GM19455 (cell line): ENCODE measurements around the gene TADA2A.
A peak's percentile ranks its signal among the peaks of the same experiment; 100 is the strongest.
"Not testable (repeated sequence)": the region's sequence is repeated elsewhere in the genome, so short reads cannot be mapped to it uniquely, and the experiment has no call there.

Experiments used
- ATAC-seq: cut with Tn5 transposase; IDR thresholded peaks from one replicate; pipeline ENCODE4 v1.9.1; 2021; ENCODE audit not compliant: unreplicated experiment

The TADA2A gene

DNA sequence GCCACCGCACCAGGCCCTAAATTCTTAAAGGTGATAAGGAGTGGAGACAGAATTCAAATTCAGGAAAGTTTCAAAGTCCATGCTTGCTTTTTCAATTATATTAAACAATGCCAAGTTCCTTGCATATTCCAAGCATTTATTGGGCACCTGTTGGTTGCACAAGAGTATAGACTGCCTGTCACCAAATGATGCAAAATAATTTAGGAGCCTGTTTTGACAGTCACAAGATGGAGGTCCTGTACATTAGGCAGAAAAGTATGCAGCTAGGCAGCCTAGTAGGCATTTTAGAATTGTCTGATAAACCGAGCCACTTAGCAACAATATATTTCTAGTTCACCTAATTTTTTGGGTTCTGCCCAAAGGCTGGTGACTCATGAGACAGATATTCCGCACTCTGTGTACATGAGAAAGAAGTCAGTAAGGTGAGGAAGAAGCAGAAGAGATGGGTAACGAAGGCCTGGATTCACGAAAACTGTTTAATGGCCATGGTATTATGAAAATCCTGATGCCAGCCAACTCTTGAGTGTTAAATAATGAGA is 7.4 kb upstream of the TADA2A start:
- ATAC-seq, result no peak

DNA sequence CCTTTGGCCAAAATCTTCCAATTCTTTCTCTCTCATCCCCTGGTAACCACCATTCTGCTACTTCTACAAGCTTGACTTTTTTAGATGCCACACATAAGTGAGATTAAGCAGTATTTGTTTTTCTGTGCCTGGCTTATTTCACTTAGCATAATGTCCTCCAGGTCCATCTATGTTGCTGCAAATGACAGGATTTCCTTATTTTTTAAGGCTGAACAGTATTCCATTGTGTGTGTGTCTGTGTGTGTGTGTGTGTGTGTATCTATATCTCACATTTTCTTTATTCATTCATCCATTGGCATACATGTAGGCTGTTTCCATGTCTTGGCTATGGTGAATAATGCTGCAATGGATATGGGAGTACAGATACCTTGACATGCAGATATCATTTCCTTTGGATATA is 6.2 kb upstream of the TADA2A start:
- ATAC-seq, result no peak

DNA sequence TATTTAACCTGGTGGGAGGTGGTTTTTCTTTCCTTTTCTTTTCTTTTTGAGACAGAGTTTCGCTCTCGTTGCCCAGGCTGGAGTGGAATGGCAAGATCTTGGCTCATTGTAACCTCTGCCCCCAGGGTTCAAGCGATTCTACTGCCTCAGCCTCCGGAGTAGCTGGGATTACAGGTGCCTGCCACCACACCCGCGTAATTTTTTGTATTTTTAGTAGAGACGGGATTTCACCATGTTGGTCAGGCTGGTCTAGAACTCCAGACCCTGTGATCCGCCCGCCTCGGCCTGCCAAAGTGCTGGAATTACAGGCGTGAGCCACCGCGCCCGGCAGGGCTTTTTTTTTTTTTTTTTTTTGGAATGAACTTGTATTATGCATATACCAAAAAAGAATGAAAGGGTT is 1.2 kb upstream of the TADA2A start:
- not testable (repeated sequence) for ATAC-seq

DNA sequence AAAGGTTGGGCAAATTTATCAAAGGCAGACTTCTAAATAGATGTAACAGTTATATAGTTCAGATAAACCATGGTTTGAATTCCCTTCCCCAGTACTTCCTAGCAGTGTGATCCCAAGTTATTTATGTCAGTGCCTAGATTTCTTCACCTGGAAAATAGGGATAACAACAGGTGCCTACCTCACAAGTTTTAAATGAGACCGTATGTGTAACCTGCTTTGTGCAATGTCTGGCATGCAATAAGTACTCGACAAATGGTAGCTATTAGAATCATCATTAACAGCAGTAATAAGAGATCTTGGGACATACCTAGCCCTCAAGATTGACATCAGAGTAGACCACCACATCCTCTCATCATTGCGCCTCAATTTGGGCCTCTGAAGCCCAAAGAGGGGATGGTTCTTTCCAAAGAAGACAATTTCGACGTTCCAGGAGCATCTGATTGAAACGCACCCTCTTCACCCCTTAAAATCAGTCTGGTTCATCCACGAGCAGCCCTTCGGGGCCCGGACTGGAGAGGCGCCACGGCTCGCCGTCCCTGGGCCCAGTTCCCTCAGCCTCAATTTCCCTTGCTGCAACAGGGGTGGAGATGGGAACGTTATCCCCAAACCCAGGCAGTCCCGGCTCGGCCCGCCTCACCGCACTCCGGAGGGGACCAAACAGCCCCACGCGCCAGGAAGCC is 591 bp upstream of the TADA2A start:
- ATAC-seq, result peak; percentile 23

DNA sequence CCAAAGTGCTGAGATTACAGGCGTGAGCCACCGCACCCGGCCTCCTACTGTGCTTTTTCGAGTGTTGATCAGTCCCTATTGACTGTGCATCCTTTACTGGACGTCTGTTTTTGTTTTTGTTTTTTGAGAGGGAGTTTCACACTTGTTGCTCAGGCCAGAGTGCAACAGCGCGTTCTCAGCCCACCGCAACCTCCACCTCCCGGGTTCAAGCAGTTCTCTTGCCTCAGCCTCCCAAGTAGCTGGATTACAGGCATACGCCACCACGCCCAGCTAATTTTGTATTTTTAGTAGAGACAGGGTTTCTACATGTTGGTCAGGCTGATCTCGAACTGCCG is 1.4 kb downstream of the TADA2A start:
- ATAC-seq, result not testable (repeated sequence)

DNA sequence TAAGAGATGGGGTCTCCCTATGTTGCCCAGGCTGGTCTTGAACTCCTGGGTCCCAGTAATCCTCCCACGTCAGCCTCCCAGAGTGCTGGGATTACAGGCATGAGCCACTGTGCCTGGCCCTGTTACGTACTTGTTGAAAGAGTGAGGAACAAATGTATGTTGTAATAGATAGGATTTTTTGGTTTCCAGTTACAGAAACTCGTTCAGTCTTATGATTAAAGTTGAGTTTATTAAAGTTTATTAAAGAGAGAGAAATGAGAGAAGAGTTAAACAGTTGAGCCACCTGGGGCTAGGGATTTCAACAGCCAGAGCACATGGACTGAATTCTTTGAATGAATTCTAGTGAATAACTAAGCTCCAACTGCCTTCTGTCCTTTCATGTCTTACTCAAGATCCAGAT is 3.7 kb downstream of the TADA2A start:
- no peak for ATAC-seq

DNA sequence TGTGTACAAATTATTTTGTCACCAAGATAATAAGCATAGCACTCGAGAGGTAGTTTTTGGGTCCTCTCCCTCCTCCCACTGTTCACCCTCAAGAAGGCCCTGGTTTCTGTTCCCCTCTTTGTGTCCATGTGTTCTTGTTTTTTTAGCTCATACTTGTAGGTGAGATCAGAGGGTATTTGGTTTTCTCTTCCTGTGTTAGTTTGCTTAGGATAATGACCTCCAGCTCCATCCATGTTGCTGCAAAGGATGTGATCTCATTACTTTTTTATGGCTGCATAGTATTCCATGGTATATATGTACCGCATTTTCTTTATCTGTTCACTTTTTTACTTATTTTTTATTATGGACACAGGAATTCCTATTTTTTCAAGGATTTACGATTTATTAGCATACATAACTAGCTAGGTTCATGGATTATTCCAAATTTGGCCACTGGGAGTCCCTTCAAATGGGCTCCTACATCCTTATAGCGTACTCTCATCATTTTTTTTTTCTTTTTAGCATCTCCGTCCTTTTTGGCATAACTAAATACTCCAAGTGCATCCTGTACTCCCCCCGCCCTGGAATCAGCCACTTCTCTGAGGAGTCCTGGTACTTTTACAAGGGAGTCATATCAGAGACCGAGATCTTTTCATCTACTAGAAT is 7.3 kb downstream of the TADA2A start:
- ATAC-seq, result no peak

DNA sequence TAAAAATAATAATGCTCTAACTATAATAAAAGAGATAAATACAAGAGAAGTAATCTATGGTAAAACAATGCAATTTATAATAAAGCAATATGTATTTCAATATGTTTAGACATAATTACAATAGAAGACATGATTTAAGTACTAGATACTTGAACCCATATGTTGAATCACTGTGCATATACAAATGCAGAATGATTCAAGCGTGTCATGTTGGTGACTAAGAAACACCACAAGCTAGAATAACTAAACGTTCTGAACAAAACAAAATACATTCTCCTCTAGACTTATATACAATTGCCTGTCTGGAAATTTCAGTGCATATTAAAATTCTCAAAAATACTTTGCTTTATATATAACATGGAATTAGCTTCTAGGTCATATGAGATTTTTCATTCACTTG is 11.2 kb downstream of the TADA2A start:
- no peak for ATAC-seq

DNA sequence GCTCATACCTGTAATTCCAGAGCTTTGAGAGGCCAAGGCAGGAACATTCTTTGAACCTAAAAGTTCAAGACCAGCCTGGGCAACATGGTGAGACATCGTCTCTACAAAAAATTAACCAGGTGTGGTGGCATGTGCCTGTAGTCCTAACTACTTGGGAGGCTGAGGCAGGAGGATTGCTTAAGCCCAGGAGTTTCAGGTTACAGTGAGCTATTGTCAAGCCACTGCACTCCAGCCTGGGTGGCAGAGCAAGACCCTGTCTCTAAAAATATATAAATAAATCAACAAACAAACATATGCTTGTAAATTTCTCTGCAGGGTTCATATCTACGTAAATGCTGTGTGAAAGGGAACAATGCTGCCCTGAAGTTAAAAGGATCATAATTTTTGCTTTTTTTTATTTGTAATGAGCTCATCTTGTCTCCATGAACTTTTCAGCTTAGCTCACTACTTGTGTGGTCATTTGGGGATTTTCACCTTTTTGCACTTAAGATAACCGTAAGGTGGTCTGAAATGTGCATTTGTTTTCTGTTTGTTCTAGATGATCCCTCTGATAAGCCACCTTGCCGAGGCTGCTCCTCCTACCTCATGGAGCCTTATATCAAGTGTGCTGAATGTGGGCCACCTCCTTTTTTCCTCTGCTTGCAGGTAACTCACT is 16.4 kb downstream of the TADA2A start:
- ATAC-seq, result no peak

DNA sequence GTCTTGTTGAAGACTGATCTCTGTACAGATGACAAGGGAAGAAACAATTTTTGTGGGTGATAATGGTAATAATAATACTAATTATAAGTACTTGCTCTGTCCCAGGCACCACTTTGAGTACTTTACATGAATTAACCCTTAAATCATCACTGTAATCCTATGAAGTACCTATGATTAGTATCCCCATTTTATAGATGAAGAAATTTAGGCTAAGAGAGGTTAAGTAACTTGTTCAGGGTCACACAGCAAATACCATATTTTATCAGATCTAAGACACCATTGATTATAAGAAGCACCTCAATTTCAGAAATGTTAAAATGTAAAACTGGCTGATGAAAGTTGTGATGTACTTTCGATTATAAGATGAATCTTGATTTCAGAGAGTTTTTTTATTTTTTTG is 18.6 kb downstream of the TADA2A start:
- no peak for ATAC-seq

DNA sequence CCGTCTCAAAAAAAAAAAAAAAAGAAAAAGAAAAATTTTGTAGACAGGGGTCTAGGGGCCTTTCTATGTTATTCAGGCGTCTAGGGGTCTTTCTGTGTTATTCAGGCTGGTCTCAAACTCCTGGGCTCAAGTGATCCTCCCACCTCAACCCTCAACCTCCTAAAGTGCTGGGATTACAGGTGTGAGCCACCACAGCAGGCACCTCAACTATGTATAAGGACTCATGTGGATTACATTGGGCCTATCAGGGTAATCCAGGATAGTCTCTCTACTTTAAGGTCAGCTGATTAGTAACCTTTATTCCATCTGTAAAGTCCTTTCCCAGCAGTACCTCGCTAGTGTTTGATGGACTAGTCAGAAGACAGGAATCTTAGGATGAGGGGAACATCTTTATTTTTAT is 22.4 kb downstream of the TADA2A start:
- ATAC-seq, result no peak

DNA sequence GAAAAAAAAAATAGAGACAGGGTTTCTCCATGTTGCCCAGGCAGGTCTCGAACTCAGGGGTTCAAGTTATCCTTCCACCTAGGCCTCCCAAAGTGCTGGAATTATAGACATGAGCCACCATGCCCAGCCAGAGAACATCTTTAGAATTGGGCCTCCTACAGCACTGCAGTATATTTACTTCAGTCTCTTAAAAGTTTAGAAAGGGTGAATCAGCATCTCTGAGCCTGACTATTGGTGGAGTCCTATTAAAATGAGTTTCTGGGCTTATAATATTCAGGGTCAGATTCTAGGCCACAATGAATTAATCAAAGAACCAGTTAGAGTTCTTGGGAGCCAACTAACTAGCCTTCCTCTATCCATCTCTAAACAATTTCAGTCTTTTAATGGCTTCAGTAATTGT is 22.8 kb downstream of the TADA2A start:
- ATAC-seq, result no peak

DNA sequence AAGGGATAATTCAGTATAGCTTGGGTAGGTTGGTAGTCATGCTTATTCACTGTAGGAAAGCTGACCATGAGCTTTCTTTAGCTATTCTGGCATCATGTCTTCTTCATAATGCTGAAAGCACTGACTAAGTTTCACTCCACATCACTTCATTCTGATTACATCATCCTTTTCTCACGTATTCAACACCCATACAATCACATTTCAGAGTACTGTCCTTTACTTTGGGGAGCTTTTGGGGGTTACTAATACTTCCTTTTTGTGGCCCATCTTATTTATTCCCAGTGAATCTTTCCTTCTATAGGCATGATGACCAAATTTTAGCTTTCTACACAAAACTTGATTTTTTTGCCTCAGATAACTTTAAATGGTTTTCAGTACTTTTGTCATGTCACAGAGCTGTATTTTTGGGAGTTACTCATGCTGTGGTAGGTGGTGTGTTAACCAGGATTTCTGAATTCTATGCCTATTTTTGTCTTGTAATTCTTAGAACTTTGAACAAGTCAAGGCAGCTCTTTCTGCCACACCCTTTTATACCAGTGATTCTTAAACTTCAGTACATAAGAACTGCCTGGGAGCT is 23.5 kb downstream of the TADA2A start:
- no peak for ATAC-seq

DNA sequence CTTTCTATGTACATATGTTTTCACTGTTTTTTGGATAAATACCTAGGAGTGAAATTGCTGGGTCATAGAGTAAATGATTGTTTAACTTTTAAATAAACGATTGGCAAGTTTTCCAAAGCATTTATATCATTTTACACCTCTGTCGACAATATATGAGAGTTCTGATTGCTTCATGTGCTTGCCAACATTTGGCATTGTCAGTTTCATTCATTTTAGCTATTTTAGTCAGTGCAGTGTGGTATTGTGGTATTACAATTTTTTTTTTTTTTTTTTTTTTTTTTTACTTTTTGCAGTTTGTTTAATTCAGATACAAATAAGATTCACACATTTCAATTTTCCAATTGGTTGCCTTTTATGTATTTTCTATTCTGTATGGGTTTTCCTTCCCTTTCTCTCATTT is 26.0 kb downstream of the TADA2A start:
- no peak for ATAC-seq

DNA sequence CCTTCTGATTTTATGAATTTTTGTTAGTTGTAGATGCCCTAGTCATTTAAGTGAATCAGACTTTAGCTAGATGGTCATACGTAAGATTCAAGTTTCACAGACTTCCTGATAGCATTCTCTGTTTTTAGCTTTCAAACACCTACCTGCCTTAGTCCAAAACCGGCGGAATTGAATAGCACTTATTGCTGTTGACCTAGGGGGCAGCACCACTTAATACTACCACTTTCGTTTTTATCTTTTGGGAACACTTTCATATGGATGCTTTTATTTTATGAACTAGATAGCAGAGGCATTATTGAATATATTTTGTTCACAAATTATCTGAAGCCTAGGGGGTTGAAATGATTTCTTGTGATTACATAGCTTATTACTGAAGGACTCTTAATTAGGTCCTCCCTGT is 31.5 kb downstream of the TADA2A start:
- ATAC-seq, result no peak

DNA sequence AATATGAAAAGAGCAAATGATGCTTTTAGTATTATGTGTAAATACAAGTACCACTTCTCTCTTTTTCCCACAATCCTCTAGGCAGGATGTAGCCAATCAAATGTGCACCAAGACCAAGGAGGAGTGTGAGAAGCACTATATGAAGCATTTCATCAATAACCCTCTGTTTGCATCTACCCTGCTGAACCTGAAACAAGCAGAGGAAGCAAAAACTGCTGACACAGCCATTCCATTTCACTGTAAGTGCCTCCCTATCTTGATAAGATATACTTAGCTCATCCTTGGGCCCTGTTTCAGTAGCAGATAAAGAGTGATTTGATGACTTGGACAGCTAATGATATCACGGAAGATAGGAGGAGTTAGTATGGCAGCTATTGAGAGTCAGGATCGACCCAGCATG is 33.7 kb downstream of the TADA2A start:
- ATAC-seq, result no peak

DNA sequence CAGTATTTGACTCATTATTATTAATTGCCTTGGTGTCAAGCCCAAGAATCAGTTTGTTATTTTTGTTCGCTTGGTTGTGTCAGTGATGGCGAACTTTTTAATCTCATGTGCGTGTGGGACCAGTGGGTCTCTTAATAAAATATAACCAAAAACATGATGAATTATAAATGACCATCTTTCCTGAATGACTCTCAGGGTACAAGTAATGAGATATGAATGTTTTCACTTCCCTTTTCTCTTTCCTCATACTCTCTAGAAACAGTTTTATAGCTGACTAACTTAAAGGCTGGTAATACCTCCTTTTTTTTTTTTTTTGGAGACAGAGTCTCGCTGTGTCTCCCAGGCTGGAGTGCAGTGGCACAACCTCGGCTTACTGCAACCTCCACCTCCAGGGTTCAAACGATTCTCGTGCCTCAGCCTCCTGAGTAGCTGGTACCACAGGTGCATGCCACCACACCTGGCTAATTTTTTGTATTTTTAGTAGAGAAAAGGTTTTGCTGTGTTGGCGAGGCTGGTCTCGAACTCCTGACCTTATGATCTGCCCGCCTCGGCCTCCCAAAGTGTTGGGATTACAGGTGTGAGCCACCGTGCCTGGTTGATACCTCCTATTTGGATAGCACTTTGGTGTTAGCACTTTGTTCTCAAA is 34.8 kb downstream of the TADA2A start:
- not testable (repeated sequence) for ATAC-seq

DNA sequence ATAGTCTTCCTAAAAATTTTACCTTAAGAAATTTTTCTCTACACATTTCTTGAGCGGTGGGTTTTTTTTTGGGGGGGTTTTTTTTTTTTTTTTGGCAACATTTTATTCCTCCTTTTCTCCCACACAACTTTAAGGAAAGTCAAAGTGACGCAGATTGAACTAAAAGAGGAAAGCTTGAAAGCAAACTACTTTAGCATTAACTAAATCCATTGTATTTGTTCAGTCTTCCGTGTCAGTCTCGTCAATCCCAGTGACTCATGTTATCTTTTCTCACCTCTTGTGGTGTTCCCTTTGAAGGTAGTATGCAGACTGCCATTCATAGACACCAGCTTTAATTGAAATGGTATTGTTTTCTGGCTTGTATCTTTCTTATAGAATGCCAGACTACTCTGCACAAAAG is 39.3 kb downstream of the TADA2A start:
- ATAC-seq, result no peak

DNA sequence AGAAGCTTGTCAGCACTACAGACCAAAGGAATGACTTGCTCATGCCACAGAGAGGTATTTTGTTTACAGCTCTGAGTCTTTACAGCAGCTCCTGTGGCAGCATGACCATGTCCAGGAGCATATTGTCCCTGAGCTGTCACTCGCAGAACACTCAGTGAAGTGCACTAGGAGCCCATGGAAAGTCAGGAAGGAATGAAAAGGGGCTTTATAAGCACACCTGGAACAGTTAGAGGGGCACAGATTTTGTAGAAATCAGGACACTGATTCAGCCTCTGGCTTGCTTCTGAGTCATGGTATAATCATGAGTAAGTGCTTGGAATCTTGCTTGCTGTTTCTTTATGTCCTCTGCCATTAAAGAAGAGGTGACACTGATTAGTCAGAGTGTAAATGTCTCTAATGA is 41.0 kb downstream of the TADA2A start:
- ATAC-seq, result no peak

DNA sequence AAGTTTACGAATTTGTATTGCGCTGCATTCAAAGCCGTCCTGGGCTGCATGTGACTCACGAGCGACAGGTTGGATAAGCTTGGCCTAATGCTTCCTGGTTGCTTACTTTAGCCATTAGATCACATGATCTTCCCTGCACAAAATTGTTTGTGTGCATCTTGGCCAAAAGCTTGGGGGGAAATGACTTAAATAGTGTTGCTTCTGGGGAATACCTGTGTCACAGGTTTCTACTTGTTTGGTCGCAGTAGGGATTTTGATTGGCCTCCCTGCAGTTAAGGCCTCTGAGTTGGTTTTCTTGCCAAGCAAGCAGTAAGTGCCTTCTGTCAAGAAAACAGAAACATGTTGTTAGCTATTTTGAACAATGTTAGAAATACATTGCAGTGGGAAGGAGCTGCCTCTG is 43.4 kb downstream of the TADA2A start:
- ATAC-seq, result no peak

DNA sequence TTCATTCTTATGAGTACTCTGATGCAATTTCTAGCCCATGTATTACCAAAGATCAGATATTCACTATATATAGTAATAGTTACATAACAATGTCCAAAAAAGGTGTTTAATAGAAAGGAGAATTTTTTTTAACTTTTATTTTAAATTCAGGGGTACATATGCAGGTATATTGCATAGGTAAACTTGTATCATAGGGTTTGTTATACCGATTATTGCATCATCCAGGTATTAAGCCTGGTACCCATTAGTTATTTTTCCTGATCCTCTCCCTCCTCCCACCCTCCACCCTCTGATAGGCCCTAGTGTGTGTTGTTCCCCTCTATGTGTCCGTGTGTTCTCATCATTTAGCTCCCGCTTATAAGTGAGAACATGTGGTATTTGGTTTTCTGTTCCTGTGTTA is 51.1 kb downstream of the TADA2A start:
- not testable (repeated sequence) for ATAC-seq

DNA sequence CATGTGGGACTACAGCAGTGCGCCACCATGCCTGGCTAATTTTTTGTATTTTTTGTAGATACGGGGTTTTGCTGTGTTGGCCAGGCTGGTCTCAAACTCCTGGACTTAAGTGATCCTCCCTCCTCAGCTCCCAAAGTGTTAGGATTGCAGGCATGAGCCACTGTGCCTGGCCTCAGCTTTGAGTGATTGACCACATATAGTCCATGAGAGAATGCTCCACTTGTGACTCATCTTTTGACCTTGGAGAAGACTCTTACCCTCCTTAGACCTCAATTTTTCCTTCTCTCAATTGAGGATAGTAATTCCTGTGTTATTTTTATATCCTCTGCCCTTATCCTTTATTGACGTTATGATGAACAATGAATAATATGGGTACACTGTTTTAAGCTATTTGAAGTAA is 52.1 kb downstream of the TADA2A start:
- ATAC-seq, result no peak
